MM.1S (cell line): ENCODE results near the gene OSBPL2.

Experiments
- DNase-seq: peaks from one replicate; pipeline ENCODE4 v3.0.0-alpha.2; 2015
- H2AFZ ChIP-seq: fragments of 300-600 bp; sonication (generic); 2 replicates; pipeline ENCODE4 v1.6.0; 2016; ENCODE audit warnings: antibody characterized with exemption, low read length
- H3F3A ChIP-seq: fragments of 300-600 bp; sonication (generic); 2 replicates; pipeline ENCODE4 v1.6.1; 2016; ENCODE audit warnings: mild to moderate bottlenecking, antibody characterized with exemption, low read length, moderate library complexity, mixed read lengths; ENCODE audit not compliant: insufficient read depth
- H3K27ac ChIP-seq: fragments of 300-600 bp; sonication (generic); 2 replicates; pipeline ENCODE4 v1.5.1; 2016; ENCODE audit warnings: mild to moderate bottlenecking, low read length
- H3K27me3 ChIP-seq: fragments of 300-600 bp; sonication (generic); replicated peaks from 2 replicates; pipeline ENCODE4 v1.6.0; 2016; ENCODE audit warnings: low read length; ENCODE audit not compliant: insufficient read depth
- H3K36me3 ChIP-seq: fragments of 300-600 bp; sonication (generic); replicated peaks from 2 replicates; pipeline ENCODE4 v1.6.1; 2016; ENCODE audit warnings: mild to moderate bottlenecking, low read length, mixed read lengths; ENCODE audit not compliant: insufficient read depth
- H3K4me1 ChIP-seq: fragments of 300-600 bp; sonication (generic); 2 replicates; pipeline ENCODE4 v1.6.1; 2016; ENCODE audit warnings: low read length, mixed read lengths
- H3K4me2 ChIP-seq: fragments of 300-600 bp; sonication (generic); 2 replicates; pipeline ENCODE4 v1.6.0; 2016; ENCODE audit warnings: low read depth, low read length
- H3K4me3 ChIP-seq: fragments of 300-600 bp; sonication (generic); 2 replicates; pipeline ENCODE4 v1.5.1; 2016; ENCODE audit warnings: low read length, mixed read lengths
- H3K79me2 ChIP-seq: fragments of 300-600 bp; sonication (generic); 2 replicates; pipeline ENCODE4 v1.6.1; 2016; ENCODE audit warnings: mixed run types, low read length, mixed read lengths
- H3K9ac ChIP-seq: fragments of 300-600 bp; sonication (generic); 2 replicates; pipeline ENCODE4 v1.6.1; 2016; ENCODE audit warnings: low read length, mixed read lengths
- H3K9me2 ChIP-seq: fragments of 300-600 bp; sonication (generic); replicated peaks from 2 replicates; pipeline ENCODE4 v1.6.1; 2016; ENCODE audit warnings: mild to moderate bottlenecking, low read length, mixed read lengths; ENCODE audit not compliant: insufficient read depth
- H3K9me3 ChIP-seq: fragments of 300-600 bp; sonication (generic); replicated peaks from 2 replicates; pipeline ENCODE4 v1.6.1; 2016; ENCODE audit warnings: mild to moderate bottlenecking, low read length, mixed read lengths; ENCODE audit not compliant: insufficient read depth
- H4K20me1 ChIP-seq: fragments of 300-600 bp; sonication (generic); 2 replicates; pipeline ENCODE4 v1.6.1; 2016; ENCODE audit warnings: mild to moderate bottlenecking, low read length, moderate library complexity, mixed read lengths; ENCODE audit not compliant: insufficient read depth
- EZH2 ChIP-seq: fragments of 300-600 bp; sonication (generic); optimal IDR thresholded peaks from 2 replicates; pipeline ENCODE3; 2017; ENCODE audit warnings: low read depth, mild to moderate bottlenecking, antibody characterized with exemption, low read length, mixed read lengths
- EZH2phosphoT487 ChIP-seq: fragments of 300-600 bp; sonication (generic); IDR thresholded peaks from 2 replicates; pipeline ENCODE4 v1.6.1; 2018; ENCODE audit warnings: antibody characterized with exemption, low read length
- TF ChIP-seq, protein P1 (sequence below): fragments of 300-600 bp; sonication (generic); IDR thresholded peaks from 2 replicates; pipeline ENCODE4 v1.5.1; 2016; ENCODE audit warnings: antibody characterized with exemption, low read length, mixed read lengths

Gene OSBPL2

DNA sequence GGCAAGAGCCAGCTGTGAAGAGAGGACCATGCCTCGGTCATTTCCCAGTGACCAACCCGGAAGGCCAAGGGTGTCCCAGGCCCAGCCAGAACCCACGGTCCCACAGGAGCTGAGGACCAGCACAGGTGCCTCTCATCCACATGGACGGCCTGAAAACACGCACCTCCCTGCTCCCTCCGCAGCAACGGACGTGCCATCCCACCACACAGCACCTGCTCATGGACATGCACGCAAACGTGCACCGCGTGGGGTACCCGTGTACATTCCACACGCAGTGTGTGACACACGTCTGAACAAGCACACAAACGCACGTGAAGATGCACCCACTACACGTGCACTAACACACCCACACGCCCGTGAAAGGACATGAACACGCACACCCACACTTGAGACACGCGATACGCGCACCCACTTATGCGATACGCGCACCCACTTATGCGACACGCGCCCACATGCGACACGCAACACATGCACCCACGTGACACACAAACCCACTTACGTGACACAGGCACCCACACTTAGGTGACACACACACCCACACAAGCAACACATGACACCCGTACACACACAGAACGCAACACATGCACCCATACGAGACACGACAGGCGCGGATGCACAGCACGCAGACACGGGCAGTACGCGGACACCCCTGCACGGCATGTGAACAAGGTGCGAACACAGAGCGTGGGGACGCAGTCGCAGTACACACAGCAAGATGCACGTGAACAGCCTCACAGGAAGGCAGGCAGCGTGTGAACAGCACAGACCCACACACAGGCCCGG, 98.6 kb downstream of the OSBPL2 start:
- peaks cover 38% of the 10 kb centered on the region for H3K4me1 ChIP-seq
- peak overlapping the region; percentile 48 for H3K4me2 ChIP-seq
- H3K4me3 ChIP-seq = no peak overlapping the region; the same call in 1 of the 2 replicates
- no peak for DNase-seq
- no peaks in the 10 kb centered on the region for H3K27me3 ChIP-seq
- H3K36me3 ChIP-seq = no peaks in the 10 kb centered on the region
- H2AFZ ChIP-seq = no peak overlapping the region
- peaks cover 48% of the 10 kb centered on the region for H3F3A ChIP-seq
- H3K9ac ChIP-seq = peak overlapping the region; percentile 96
- TF ChIP-seq EZH2 = no peak
- TF ChIP-seq EZH2phosphoT487 = no peak
- TF ChIP-seq, protein P1, sequence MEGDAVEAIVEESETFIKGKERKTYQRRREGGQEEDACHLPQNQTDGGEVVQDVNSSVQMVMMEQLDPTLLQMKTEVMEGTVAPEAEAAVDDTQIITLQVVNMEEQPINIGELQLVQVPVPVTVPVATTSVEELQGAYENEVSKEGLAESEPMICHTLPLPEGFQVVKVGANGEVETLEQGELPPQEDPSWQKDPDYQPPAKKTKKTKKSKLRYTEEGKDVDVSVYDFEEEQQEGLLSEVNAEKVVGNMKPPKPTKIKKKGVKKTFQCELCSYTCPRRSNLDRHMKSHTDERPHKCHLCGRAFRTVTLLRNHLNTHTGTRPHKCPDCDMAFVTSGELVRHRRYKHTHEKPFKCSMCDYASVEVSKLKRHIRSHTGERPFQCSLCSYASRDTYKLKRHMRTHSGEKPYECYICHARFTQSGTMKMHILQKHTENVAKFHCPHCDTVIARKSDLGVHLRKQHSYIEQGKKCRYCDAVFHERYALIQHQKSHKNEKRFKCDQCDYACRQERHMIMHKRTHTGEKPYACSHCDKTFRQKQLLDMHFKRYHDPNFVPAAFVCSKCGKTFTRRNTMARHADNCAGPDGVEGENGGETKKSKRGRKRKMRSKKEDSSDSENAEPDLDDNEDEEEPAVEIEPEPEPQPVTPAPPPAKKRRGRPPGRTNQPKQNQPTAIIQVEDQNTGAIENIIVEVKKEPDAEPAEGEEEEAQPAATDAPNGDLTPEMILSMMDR = no peak
- H3K9me3 ChIP-seq = no peaks in the 10 kb centered on the region
- no peaks in the 10 kb centered on the region for H3K9me2 ChIP-seq
- peaks cover 11% of the 10 kb centered on the region for H3K79me2 ChIP-seq
- peak overlapping the region; percentile 100 for H3K27ac ChIP-seq
- no peaks in the 10 kb centered on the region for H4K20me1 ChIP-seq

DNA sequence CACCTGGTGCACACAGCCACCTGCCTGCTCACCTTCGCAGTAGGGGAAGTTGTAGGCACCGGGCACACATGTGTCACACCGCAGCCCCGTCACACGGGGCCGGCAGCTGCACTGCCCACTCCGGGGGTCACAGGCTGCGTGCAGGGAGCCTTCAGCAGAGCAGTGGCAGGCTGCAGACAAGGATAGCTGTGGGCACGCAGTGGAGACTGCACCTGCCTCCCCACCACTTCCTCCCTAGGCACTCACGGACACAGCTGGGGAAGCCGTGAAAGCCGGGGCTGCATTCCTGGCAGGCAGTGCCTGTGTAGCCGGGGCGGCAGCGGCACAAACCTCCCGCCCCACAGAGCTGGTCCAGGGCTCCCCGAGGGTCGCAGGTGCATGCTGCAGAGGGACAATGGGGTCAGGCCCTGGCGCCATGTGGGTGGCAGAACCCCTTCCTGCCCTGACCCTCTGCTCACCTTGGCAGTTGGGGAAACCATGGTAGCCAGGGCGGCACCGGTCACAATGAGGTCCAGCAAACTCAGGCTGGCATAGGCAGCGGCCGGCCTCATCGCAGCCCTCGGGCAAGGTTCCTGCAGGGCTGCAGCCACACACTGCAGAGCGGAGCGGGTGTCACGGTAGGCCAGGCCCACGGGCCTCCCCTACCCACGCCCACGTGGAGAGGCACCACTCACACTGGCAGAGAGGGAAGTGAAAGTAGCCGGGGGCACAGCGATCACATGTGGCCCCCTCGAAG, 99.4 kb downstream of the OSBPL2 start:
- H3K27ac ChIP-seq = peak overlapping the region; percentile 100
- H3K4me3 ChIP-seq = 0 out of 2 replicates have a peak overlapping the region, but pooled peaks have one; percentile 15
- H3K79me2 ChIP-seq = peaks cover 11% of the 10 kb centered on the region
- H3K27me3 ChIP-seq = no peaks in the 10 kb centered on the region
- H3K9me2 ChIP-seq = no peaks in the 10 kb centered on the region
- TF ChIP-seq EZH2phosphoT487 (no peak), EZH2 (no peak)
- TF ChIP-seq, protein P1 = no peak
- peaks cover 38% of the 10 kb centered on the region for H3K4me1 ChIP-seq
- peak; percentile 96 for DNase-seq
- H3K4me2 ChIP-seq = peak overlapping the region; percentile 66
- no peaks in the 10 kb centered on the region for H4K20me1 ChIP-seq
- no peaks in the 10 kb centered on the region for H3K36me3 ChIP-seq
- peak overlapping the region; percentile 96 for H3K9ac ChIP-seq
- H2AFZ ChIP-seq = no peak overlapping the region; the same call in 1 of the 2 replicates
- H3F3A ChIP-seq = peaks cover 48% of the 10 kb centered on the region
- H3K9me3 ChIP-seq = no peaks in the 10 kb centered on the region

DNA sequence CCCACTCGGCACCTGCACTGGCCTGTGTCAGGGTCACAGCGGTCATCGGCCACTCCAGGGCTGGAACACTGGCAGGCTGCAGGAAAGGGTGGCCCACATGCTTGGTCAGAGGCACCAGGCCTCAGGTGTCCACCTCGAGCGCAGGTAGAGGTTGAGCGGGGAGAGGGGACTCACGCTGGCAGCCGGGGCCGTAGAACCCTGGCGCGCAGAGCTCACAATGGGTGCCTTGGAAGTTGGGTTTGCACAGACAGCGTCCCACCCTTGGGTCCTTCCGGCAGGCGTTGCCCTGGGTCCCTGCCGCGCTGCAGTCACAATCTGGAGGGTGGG, 99.9 kb downstream of the OSBPL2 start:
- Histone ChIP-seq H3K9me2 (no peaks in the 10 kb centered on the region), H3K27me3 (no peaks in the 10 kb centered on the region), H3K4me2 (peak overlapping the region; percentile 66), H3K27ac (peak overlapping the region; percentile 100), H3K36me3 (no peaks in the 10 kb centered on the region), H3F3A (peaks cover 48% of the 10 kb centered on the region), H3K4me1 (peaks cover 38% of the 10 kb centered on the region), H3K79me2 (peaks cover 11% of the 10 kb centered on the region), H3K9me3 (no peaks in the 10 kb centered on the region), H2AFZ (no peak overlapping the region), H3K9ac (peak overlapping the region; percentile 96), H4K20me1 (no peaks in the 10 kb centered on the region), H3K4me3 (peak overlapping the region; percentile 15; the same call in 1 of the 2 replicates)
- DNase-seq = no peak
- TF ChIP-seq, protein P1 = no peak
- TF ChIP-seq EZH2phosphoT487 (no peak), EZH2 (no peak)
